Caco-2 (cell line): Measurements from ENCODE around the gene FSHR. TPM values are rescaled to one million over a fixed set of nuclear protein-coding genes. Genes with fewer than 3 reads are reported as not detected.

ENCODE experiments used
- BruUV-seq: library from RNA; stranded (reverse); fragments of 400-500 nt; replicated peaks from 2 replicates; lab custom pipeline; 2021; lab: Mats Ljungman, UMichigan
- CTCF ChIA-PET: fragments of 300-600 bp; sonication (Branson Sonifier 250); formaldehyde crosslinking; loops from one replicate; lab custom pipeline; 2022; ENCODE audit warnings: antibody characterized with exemption; lab: Charles Lee
- POLR2A ChIA-PET: fragments of 300-600 bp; sonication (Branson Sonifier 250); formaldehyde crosslinking; loops from one replicate; lab custom pipeline; 2022; ENCODE audit warnings: antibody characterized with exemption; lab: Charles Lee
- DNase-seq, 2 experiments: peaks; one replicate each; pipeline versions ENCODE4 v3.0.0 to v3.0.0-alpha.2; 2020 to 2022
- H3K27me3 ChIP-seq: replicated peaks from 2 replicates; pipeline ENCODE4 v1.6.0; 2011; ENCODE audit warnings: low read length; ENCODE audit not compliant: control insufficient read depth, insufficient read depth
- H3K36me3 ChIP-seq: 2 replicates; pipeline ENCODE4 v1.5.1; 2011; ENCODE audit warnings: low read length; ENCODE audit not compliant: control insufficient read depth, insufficient read depth
- H3K4me1 ChIP-seq: fragments of 250-450 bp; sonication (Bioruptor Pico); 2 replicates; pipeline ENCODE4 v1.5.1; 2020; ENCODE audit warnings: mild to moderate bottlenecking
- H3K4me3 ChIP-seq: 2 replicates; pipeline ENCODE4 v1.5.1; 2011; ENCODE audit warnings: low read depth, mild to moderate bottlenecking, control low read depth, low read length
- H3K9me3 ChIP-seq: fragments of 250-450 bp; sonication (Bioruptor Pico); 2 replicates; pipeline ENCODE4 v1.5.1; 2020; ENCODE audit warnings: mild to moderate bottlenecking, moderate library complexity
- H3K27ac Mint-ChIP-seq: one replicate; pipeline ENCODE4 v1.8.0; 2022; ENCODE audit warnings: mixed read lengths; ENCODE audit not compliant: unreplicated experiment
- H3K27me3 Mint-ChIP-seq: one replicate; pipeline ENCODE4 v1.8.0; 2022; ENCODE audit warnings: mixed read lengths; ENCODE audit not compliant: insufficient read depth, unreplicated experiment
- H3K36me3 Mint-ChIP-seq: one replicate; pipeline ENCODE4 v1.8.0; 2022; ENCODE audit warnings: mild to moderate bottlenecking, mixed read lengths; ENCODE audit not compliant: insufficient read depth, unreplicated experiment
- H3K4me1 Mint-ChIP-seq: one replicate; pipeline ENCODE4 v1.8.0; 2022; ENCODE audit warnings: low read depth, mixed read lengths; ENCODE audit not compliant: unreplicated experiment
- H3K4me3 Mint-ChIP-seq: one replicate; pipeline ENCODE4 v1.8.0; 2022; ENCODE audit warnings: mild to moderate bottlenecking, moderate library complexity, mixed read lengths; ENCODE audit not compliant: unreplicated experiment
- H3K9me3 Mint-ChIP-seq: one replicate; pipeline ENCODE4 v1.8.0; 2022; ENCODE audit warnings: mixed read lengths; ENCODE audit not compliant: unreplicated experiment
- CTCF ChIP-seq, 2 experiments: fragments of 200-600 bp in 1 of 2; IDR thresholded peaks; 1 replicate in 1 of 2; 2 replicates in 1 of 2; pipeline versions ENCODE4 v1.5.1 to v1.8.0; 2011 to 2022; ENCODE audit warnings: antibody characterized with exemption in 1 of 2, control low read depth in 1 of 2, inconsistent platforms in 1 of 2, low read depth in 1 of 2, low read length in 1 of 2, mild to moderate bottlenecking in 1 of 2, moderate library complexity in 1 of 2; ENCODE audit not compliant: insufficient read depth in 1 of 2, severe bottlenecking in 1 of 2, unreplicated experiment in 1 of 2
- intact Hi-C: fragments of 100-400 bp; cut with micrococcal nuclease; formaldehyde crosslinking; loops from one replicate; pipeline ENCODE4 v1.10.0; 2022; ENCODE audit not compliant: unreplicated experiment
- total RNA-seq: library from RNA; stranded (reverse); gene quantifications from 2 replicates; pipeline ENCODE4 v1.2.3, GENCODE V29; 2022

Gene FSHR
- total RNA-seq, 1 experiment from 2014 or later = 0.41 TPM

- CTCF ChIA-PET = no interaction called here
- Mint-ChIP-seq H3K9me3 (peaks cover 11% of the 10 kb centered on the region), H3K36me3 (no peaks in the 10 kb centered on the region), H3K27me3 (no peaks in the 10 kb centered on the region), H3K4me3 (no peak overlapping the region), H3K4me1 (no peaks in the 10 kb centered on the region), H3K27ac (no peak overlapping the region)
- no peaks in the 10 kb centered on the region for H3K27me3 ChIP-seq
- no TSS peak for BruUV-seq
- no peak overlapping the region for H3K4me3 ChIP-seq
- H3K36me3 ChIP-seq = no peaks in the 10 kb centered on the region
- POLR2A ChIA-PET = no interaction called here
- no peaks in the 10 kb centered on the region; the same call in 1 of the 2 replicates for H3K9me3 ChIP-seq
- TF ChIP-seq CTCF (IDR thresholded peaks at IDR 0.05; ENCODE audit: insufficient read depth in 1 of 2, low read depth in 1 of 2, low read length in 1 of 2, severe bottlenecking in 1 of 2, unreplicated experiment in 1 of 2) = no peak
- no peaks in the 10 kb centered on the region for H3K4me1 ChIP-seq
- no peak for DNase-seq
- intact Hi-C loops = no loop called here
Measured at GRCh38 chr2:49080681-49081080, 73.6 kb downstream of the FSHR start.

GRCh38 chr2:49070716-49071115, 83.6 kb downstream of the FSHR start:
- Mint-ChIP-seq H3K4me3 (no peak overlapping the region), H3K27me3 (peaks cover 2% of the 10 kb centered on the region), H3K27ac (no peak overlapping the region), H3K36me3 (no peaks in the 10 kb centered on the region), H3K4me1 (no peaks in the 10 kb centered on the region), H3K9me3 (peaks cover 11% of the 10 kb centered on the region)
- no peak for TF ChIP-seq CTCF (IDR thresholded peaks at IDR 0.05; ENCODE audit: insufficient read depth in 1 of 2, low read depth in 1 of 2, low read length in 1 of 2, severe bottlenecking in 1 of 2, unreplicated experiment in 1 of 2)
- no peak for DNase-seq
- no peak overlapping the region for H3K4me3 ChIP-seq
- no peaks in the 10 kb centered on the region for H3K36me3 ChIP-seq
- H3K9me3 ChIP-seq = no peaks in the 10 kb centered on the region
- ChIA-PET CTCF (no interaction called here), POLR2A (no interaction called here)
- H3K27me3 ChIP-seq = no peaks in the 10 kb centered on the region
- BruUV-seq = no TSS peak
- intact Hi-C loops = no loop called here
- no peaks in the 10 kb centered on the region for H3K4me1 ChIP-seq

GRCh38 chr2:49069829-49070228, 84.5 kb downstream of the FSHR start:
- TF ChIP-seq CTCF (IDR thresholded peaks at IDR 0.05; ENCODE audit: insufficient read depth in 1 of 2, low read depth in 1 of 2, low read length in 1 of 2, severe bottlenecking in 1 of 2, unreplicated experiment in 1 of 2) = no peak
- no peaks in the 10 kb centered on the region for H3K4me1 ChIP-seq

More at GRCh38 chr2:49069829-49070228, 84.5 kb downstream of the FSHR start:
- no TSS peak for BruUV-seq
- no peaks in the 10 kb centered on the region for H3K27me3 ChIP-seq
- Mint-ChIP-seq H3K4me3 (no peak overlapping the region), H3K4me1 (no peaks in the 10 kb centered on the region), H3K27ac (no peak overlapping the region), H3K36me3 (no peaks in the 10 kb centered on the region), H3K27me3 (peaks cover 2% of the 10 kb centered on the region), H3K9me3 (peaks cover 5% of the 10 kb centered on the region)
- H3K4me3 ChIP-seq = no peak overlapping the region
- no peaks in the 10 kb centered on the region for H3K9me3 ChIP-seq
- ChIA-PET CTCF (no interaction called here), POLR2A (no interaction called here)
- intact Hi-C loops = no loop called here
- DNase-seq = no peak
- H3K36me3 ChIP-seq = no peaks in the 10 kb centered on the region
